KMS-11 (cell line): ENCODE measurements around the gene CHADL.
"Not testable (repeated sequence)": the region's sequence is repeated elsewhere in the genome, so short reads cannot be mapped to it uniquely, and the experiment has no call there.

ENCODE experiments used
- H2AFZ ChIP-seq: fragments of 200-600 bp; sonication (generic); 2 replicates; pipeline ENCODE4 v1.6.1; 2016; ENCODE audit warnings: antibody characterized with exemption, mixed run types, low read depth
- H3K27ac ChIP-seq: fragments of 200-600 bp; sonication (generic); 2 replicates; pipeline ENCODE4 v1.6.1; 2016; ENCODE audit warnings: mild to moderate bottlenecking, mixed run types
- H3K27me3 ChIP-seq: fragments of 200-600 bp; sonication (generic); 2 replicates; pipeline ENCODE4 v1.6.1; 2017; ENCODE audit warnings: mild to moderate bottlenecking, low read depth, mixed run types, moderate library complexity; ENCODE audit not compliant: insufficient read depth
- H3K36me3 ChIP-seq: fragments of 200-600 bp; sonication (generic); 2 replicates; pipeline ENCODE4 v1.6.1; 2017; ENCODE audit warnings: mild to moderate bottlenecking, mixed run types; ENCODE audit not compliant: insufficient read depth
- H3K4me1 ChIP-seq: fragments of 200-600 bp; sonication (generic); 2 replicates; pipeline ENCODE4 v1.6.1; 2016; ENCODE audit warnings: mild to moderate bottlenecking, low read depth, mixed run types; ENCODE audit not compliant: poor library complexity, severe bottlenecking
- H3K4me2 ChIP-seq: fragments of 200-600 bp; sonication (generic); 2 replicates; pipeline ENCODE4 v1.7.0; 2016; ENCODE audit warnings: mild to moderate bottlenecking, mixed run types
- H3K4me3 ChIP-seq: fragments of 200-600 bp; sonication (generic); IDR thresholded peaks from 2 replicates; pipeline ENCODE4 v1.6.1; 2017; ENCODE audit warnings: low read depth, low read length, mixed read lengths; ENCODE audit not compliant: insufficient read depth
- H3K79me2 ChIP-seq: fragments of 200-600 bp; sonication (generic); 2 replicates; pipeline ENCODE4 v1.6.1; 2016; ENCODE audit warnings: low read depth, mixed run types; ENCODE audit not compliant: insufficient read depth
- H3K9ac ChIP-seq: fragments of 200-600 bp; sonication (generic); 2 replicates; pipeline ENCODE4 v1.6.1; 2016; ENCODE audit warnings: mild to moderate bottlenecking, mixed run types
- H4K20me1 ChIP-seq: fragments of 200-600 bp; sonication (generic); 2 replicates; pipeline ENCODE4 v1.6.1; 2016; ENCODE audit warnings: mild to moderate bottlenecking, mixed run types; ENCODE audit not compliant: insufficient read depth
- TF ChIP-seq, protein P1 (sequence below): fragments of 200-600 bp; sonication (generic); conservative IDR thresholded peaks from 2 replicates; pipeline ENCODE4 v1.6.1; 2017; ENCODE audit warnings: low read depth, mild to moderate bottlenecking, antibody characterized with exemption, low read length, moderate library complexity, mixed read lengths

Gene CHADL

DNA sequence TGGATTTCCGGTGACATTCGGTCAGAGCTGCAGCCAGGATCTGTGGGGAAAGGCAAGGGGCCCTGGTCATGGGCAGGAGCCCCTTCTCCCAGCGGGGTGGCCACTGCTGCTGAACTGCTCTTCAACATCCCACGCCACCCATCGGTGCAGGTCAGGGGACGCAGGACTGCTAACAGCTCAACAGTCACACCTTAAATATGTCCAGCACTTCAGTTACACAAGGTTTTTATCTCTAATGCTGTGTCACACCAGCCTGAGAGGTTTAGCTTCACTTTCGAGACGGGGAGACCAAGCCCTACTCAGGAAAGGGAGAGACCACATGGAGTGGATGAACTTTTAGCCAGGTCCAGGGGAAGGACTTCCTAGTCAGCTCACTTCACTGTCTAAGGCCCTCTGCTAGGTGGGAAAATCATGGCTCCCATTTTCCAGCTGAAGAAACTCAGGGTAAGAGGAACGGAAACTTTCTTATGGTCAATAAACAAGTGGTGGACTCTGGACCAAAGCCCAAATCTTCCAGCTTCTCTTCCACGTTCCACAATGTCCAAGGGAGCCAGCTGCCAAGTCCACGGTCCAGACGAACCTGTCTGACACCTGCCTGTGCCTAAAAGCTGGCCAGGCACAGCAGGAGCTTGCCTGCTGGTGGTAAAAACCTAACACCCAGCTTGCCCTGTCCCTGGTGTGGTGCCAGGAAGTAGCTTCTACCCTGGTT is 21.0 kb upstream of the CHADL start:
- Histone ChIP-seq H3K36me3 (no peaks in the 10 kb centered on the region; the same call in 1 of the 2 replicates), H3K27me3 (no peaks in the 10 kb centered on the region), H3K4me1 (no peaks in the 10 kb centered on the region), H3K9ac (no peak overlapping the region), H3K4me2 (no peak overlapping the region), H3K4me3 (no peak overlapping the region), H3K79me2 (no peaks in the 10 kb centered on the region), H2AFZ (no peak overlapping the region), H3K27ac (no peak overlapping the region), H4K20me1 (no peaks in the 10 kb centered on the region)
- TF ChIP-seq, protein P1, sequence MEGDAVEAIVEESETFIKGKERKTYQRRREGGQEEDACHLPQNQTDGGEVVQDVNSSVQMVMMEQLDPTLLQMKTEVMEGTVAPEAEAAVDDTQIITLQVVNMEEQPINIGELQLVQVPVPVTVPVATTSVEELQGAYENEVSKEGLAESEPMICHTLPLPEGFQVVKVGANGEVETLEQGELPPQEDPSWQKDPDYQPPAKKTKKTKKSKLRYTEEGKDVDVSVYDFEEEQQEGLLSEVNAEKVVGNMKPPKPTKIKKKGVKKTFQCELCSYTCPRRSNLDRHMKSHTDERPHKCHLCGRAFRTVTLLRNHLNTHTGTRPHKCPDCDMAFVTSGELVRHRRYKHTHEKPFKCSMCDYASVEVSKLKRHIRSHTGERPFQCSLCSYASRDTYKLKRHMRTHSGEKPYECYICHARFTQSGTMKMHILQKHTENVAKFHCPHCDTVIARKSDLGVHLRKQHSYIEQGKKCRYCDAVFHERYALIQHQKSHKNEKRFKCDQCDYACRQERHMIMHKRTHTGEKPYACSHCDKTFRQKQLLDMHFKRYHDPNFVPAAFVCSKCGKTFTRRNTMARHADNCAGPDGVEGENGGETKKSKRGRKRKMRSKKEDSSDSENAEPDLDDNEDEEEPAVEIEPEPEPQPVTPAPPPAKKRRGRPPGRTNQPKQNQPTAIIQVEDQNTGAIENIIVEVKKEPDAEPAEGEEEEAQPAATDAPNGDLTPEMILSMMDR: no peak

DNA sequence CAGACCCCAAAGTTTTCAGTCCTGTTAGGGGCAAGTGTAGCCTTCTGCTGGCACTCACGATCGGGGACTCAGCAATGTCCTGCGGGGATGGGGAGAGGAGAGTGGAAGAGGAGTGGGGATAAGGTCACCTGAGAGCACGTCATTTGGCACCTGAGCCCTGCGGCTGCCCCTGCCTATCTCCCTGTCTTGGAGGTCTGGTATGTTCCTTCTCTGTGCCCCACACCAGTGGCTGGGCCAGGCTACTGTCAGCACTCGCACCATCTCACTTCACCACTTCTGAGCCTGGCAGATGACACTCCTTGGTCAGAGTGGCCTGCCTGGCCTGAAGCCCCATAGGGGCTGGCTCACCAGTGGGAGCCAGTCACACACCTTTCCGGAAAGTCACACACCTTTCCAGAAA is 20.1 kb upstream of the CHADL start:
- no peak overlapping the region for H3K27ac ChIP-seq
- no peak overlapping the region for H3K4me3 ChIP-seq
- no peak overlapping the region for H2AFZ ChIP-seq
- H3K36me3 ChIP-seq: no peaks in the 10 kb centered on the region; the same call in 1 of the 2 replicates
- no peaks in the 10 kb centered on the region for H3K27me3 ChIP-seq
- no peaks in the 10 kb centered on the region for H4K20me1 ChIP-seq
- no peak overlapping the region for H3K4me2 ChIP-seq
- H3K9ac ChIP-seq: no peak overlapping the region
- H3K4me1 ChIP-seq: no peaks in the 10 kb centered on the region
- TF ChIP-seq, protein P1: no peak
- no peaks in the 10 kb centered on the region for H3K79me2 ChIP-seq

DNA sequence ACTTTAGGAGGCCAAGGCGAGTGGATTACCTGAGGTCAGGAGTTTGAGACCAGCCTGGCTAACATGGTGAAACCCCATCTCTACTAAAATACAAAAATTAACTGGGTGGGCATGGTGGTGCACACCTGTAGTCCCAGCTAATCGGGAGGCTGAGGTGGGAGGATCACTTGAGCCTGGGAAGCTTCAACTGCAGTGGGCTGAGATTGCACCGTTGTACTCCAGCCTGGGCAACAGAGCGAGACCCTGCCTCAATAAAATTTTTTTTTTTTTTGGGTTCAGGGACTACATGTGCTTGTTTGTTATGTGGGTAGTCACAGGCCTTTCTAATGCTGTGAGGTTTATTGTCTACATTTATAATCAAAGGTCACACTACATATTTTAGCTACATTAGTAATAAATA is 19.0 kb upstream of the CHADL start:
- not testable (repeated sequence) for H3K36me3 ChIP-seq

DNA sequence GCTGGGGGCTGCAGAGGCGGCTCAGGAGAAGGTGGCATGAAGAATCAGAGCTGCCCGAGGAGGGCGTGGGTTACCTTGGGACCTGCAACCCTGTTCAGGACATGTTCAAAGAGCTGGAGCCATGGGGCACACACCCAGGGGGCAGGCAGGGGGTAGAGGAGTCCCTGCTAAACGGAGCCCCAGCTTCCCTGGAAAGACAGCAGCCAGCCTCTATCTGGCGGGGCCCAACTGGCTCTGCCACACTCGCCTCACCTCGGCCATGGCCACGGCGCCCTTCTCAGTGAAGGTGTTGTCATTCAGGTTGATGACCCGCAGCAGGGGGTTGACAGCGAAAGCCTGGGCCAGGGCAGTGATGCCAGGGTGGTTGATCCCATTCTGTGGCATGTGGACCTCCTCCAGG is 17.0 kb upstream of the CHADL start:
- no peak overlapping the region for H3K27ac ChIP-seq
- no peaks in the 10 kb centered on the region for H4K20me1 ChIP-seq
- no peaks in the 10 kb centered on the region for H3K4me1 ChIP-seq
- H3K36me3 ChIP-seq: peaks cover 5% of the 10 kb centered on the region; the same call in 1 of the 2 replicates
- no peak overlapping the region for H3K4me2 ChIP-seq
- H3K9ac ChIP-seq: no peak overlapping the region
- no peaks in the 10 kb centered on the region for H3K27me3 ChIP-seq
- TF ChIP-seq, protein P1: no peak
- no peak overlapping the region for H3K4me3 ChIP-seq
- no peaks in the 10 kb centered on the region for H3K79me2 ChIP-seq
- H2AFZ ChIP-seq: no peak overlapping the region

More for the DNA sequence above, 19.0 kb upstream of the CHADL start:
- not testable (repeated sequence) for H3K4me3 ChIP-seq, H3K9ac ChIP-seq, H4K20me1 ChIP-seq, H2AFZ ChIP-seq, H3K79me2 ChIP-seq, H3K27me3 ChIP-seq, H3K4me1 ChIP-seq, H3K4me2 ChIP-seq, H3K27ac ChIP-seq
